ENCODE results near the gene RIC3.

Gene RIC3

DNA sequence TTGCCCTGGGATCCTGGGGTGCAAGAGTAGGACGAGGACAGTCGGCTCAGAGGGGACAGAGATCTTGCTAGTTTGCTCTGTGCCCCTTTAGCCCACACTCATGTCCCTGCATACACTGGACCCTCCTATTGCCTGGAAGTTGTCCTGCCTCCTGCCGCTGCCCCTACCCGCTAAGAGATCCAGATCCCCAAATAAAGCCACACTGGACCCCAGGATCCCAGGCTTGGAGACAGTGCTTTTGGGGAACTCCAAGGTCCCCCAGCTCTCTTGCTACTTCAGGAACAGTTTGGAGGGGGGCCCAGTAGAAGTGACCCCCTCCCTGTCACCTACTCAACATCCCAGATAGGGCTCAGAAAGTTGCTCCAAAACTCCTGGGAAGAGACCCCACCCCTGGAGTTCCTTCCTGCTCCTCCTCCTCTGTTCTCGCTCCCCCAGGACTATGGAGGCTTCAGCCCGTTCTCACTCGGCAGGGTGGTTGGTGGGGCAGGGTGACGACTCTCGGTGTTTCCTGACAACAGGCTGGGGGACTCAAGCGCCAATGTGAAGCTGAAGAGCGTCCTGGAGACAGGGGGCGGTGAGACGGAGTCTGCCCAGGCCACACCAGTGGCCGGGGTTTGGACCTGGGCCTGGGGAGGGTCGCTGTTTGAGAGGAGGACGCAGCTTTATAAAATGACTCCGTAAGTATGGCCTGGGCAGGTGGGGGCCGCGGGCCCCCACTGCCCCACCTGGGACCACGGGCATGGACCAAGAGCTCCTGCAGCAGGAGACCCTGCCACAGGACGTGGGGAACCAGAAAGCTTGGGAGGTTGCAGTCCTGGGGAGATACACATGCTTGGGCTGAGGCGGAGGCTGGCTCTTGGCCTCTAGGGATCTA lies 107.0 kb downstream of the RIC3 start:
- DNase-seq (no peak), ATAC-seq (ENCODE audit: insufficient read depth, low read depth) (no peak)
- Histone ChIP-seq H3K9me3 (ENCODE audit: insufficient read depth, low read length, severe bottlenecking) (no peaks in the 10 kb centered on the region), H3K27ac (ENCODE audit: low read length) (no peak overlapping the region), H3K27me3 (ENCODE audit: insufficient read depth, low read length, poor library complexity) (peaks cover 10% of the 10 kb centered on the region), H3K4me2 (ENCODE audit: insufficient read depth, low read length) (no peak overlapping the region), H2AFZ (ENCODE audit: low read depth, low read length) (no peak overlapping the region), H3K79me2 (ENCODE audit: insufficient read depth, low read length) (no peaks in the 10 kb centered on the region), H3K36me3 (ENCODE audit: insufficient read depth, low read length) (no peaks in the 10 kb centered on the region), H3K9ac (ENCODE audit: low read depth, low read length) (no peak overlapping the region), H3K4me1 (ENCODE audit: insufficient read depth, low read length) (no peaks in the 10 kb centered on the region), H4K20me1 (ENCODE audit: insufficient read depth, low read length) (peaks cover 3% of the 10 kb centered on the region; the same call in 1 of the 2 replicates), H3K4me3 (ENCODE audit: low read depth in 1 of 2, low read length in 2 of 2) (no peak overlapping the region)
- TF ChIP-seq, protein P1, sequence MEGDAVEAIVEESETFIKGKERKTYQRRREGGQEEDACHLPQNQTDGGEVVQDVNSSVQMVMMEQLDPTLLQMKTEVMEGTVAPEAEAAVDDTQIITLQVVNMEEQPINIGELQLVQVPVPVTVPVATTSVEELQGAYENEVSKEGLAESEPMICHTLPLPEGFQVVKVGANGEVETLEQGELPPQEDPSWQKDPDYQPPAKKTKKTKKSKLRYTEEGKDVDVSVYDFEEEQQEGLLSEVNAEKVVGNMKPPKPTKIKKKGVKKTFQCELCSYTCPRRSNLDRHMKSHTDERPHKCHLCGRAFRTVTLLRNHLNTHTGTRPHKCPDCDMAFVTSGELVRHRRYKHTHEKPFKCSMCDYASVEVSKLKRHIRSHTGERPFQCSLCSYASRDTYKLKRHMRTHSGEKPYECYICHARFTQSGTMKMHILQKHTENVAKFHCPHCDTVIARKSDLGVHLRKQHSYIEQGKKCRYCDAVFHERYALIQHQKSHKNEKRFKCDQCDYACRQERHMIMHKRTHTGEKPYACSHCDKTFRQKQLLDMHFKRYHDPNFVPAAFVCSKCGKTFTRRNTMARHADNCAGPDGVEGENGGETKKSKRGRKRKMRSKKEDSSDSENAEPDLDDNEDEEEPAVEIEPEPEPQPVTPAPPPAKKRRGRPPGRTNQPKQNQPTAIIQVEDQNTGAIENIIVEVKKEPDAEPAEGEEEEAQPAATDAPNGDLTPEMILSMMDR (IDR thresholded peaks at IDR 0.05; ENCODE audit: borderline replicate concordance, extremely low read depth, low read length, poor library complexity, severe bottlenecking), result no peak
- no peak for TF ChIP-seq EZH2 (IDR thresholded peaks at IDR 0.05; ENCODE audit: borderline replicate concordance, low read depth, low read length, severe bottlenecking)

DNA sequence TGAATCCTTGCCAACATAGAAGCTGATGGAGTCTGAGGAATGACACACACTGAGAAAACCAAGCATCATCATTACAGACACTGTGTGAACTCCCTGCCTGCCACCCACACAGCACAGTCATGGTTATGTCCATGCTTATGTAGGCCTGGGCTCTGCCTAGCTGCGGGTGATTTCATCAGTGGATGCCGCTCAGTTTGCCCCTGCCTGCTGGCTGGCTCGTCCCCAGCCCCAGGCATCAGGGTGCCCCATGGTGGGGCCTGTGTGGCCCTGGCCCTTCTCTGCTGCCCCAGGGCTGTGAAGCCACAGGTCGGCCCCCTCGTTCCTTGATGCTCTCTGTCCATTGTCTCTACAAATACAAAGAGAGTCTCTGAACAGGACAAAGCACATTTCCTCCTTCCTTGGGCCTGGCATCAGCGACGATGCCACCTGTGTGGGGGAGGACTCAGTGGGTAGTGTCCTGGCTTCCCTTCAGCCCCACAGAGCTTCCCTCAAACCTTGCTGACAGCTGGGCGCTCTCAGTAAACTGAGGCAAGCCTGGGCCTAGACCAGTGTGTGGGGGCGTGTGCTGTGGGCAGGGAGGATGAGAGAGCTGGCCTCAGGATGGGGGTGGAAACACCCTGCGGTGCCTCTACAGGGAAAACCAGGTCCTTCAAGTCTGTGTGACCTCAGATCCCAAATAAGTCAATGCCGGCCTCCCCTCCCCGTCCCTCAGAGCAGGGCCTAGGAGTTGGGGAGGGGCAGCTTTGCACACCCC lies 107.8 kb downstream of the RIC3 start:
- Histone ChIP-seq H3K4me3 (ENCODE audit: low read depth in 1 of 2, low read length in 2 of 2) (no peak overlapping the region), H3K9ac (ENCODE audit: low read depth, low read length) (no peak overlapping the region), H3K4me1 (ENCODE audit: insufficient read depth, low read length) (no peaks in the 10 kb centered on the region), H3K9me3 (ENCODE audit: insufficient read depth, low read length, severe bottlenecking) (no peaks in the 10 kb centered on the region), H3K36me3 (ENCODE audit: insufficient read depth, low read length) (no peaks in the 10 kb centered on the region), H3K27ac (ENCODE audit: low read length) (no peak overlapping the region), H3K79me2 (ENCODE audit: insufficient read depth, low read length) (no peaks in the 10 kb centered on the region), H3K4me2 (ENCODE audit: insufficient read depth, low read length) (no peak overlapping the region), H2AFZ (ENCODE audit: low read depth, low read length) (no peak overlapping the region), H4K20me1 (ENCODE audit: insufficient read depth, low read length) (peaks cover 3% of the 10 kb centered on the region; the same call in 1 of the 2 replicates), H3K27me3 (ENCODE audit: insufficient read depth, low read length, poor library complexity) (peaks cover 10% of the 10 kb centered on the region)
- ATAC-seq (ENCODE audit: insufficient read depth, low read depth) (no peak), DNase-seq (no peak)
- TF ChIP-seq EZH2 (IDR thresholded peaks at IDR 0.05; ENCODE audit: borderline replicate concordance, low read depth, low read length, severe bottlenecking), result no peak
- TF ChIP-seq, protein P1 (IDR thresholded peaks at IDR 0.05; ENCODE audit: borderline replicate concordance, extremely low read depth, low read length, poor library complexity, severe bottlenecking), result no peak

DNA sequence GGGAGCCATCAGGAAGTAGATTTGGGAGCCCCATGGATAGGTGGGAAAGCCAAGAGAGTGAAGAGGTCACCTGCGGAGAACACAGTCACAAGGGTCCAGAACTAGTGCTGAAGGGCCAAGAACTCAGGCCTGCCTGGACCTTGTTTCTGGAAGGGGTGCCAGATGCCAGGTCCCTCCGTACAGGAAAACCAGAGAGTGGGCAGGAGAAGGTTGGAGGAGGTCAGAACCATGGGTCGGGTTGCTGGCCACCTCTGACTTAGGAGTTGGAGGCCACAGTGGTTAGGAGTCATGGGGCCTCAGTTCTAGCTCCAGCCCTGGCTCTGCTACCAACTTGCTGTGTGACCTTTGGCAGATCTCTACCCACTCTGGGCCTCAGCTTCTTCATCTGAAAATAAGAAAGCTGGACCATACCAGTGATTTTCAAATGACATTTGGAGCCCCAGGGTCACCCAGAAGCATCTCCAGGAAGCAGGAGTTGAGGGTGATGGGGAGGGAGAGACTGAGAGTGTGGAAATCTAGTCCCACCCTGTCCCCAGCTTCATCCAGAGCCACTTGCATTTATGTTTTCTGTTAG lies 108.6 kb downstream of the RIC3 start:
- no peak for ATAC-seq (ENCODE audit: insufficient read depth, low read depth)
- no peak overlapping the region for H2AFZ ChIP-seq (ENCODE audit: low read depth, low read length)
- H3K79me2 ChIP-seq (ENCODE audit: insufficient read depth, low read length), result no peaks in the 10 kb centered on the region
- H4K20me1 ChIP-seq (ENCODE audit: insufficient read depth, low read length), result peaks cover 3% of the 10 kb centered on the region; the same call in 1 of the 2 replicates
- no peaks in the 10 kb centered on the region for H3K9me3 ChIP-seq (ENCODE audit: insufficient read depth, low read length, severe bottlenecking)
- H3K27ac ChIP-seq (ENCODE audit: low read length), result no peak overlapping the region
- no peak for TF ChIP-seq EZH2 (IDR thresholded peaks at IDR 0.05; ENCODE audit: borderline replicate concordance, low read depth, low read length, severe bottlenecking)
- TF ChIP-seq, protein P1 (IDR thresholded peaks at IDR 0.05; ENCODE audit: borderline replicate concordance, extremely low read depth, low read length, poor library complexity, severe bottlenecking), result no peak
- H3K27me3 ChIP-seq (ENCODE audit: insufficient read depth, low read length, poor library complexity), result peaks cover 10% of the 10 kb centered on the region
- no peaks in the 10 kb centered on the region for H3K36me3 ChIP-seq (ENCODE audit: insufficient read depth, low read length)
- H3K4me2 ChIP-seq (ENCODE audit: insufficient read depth, low read length), result no peak overlapping the region
- H3K9ac ChIP-seq (ENCODE audit: low read depth, low read length), result no peak overlapping the region
- no peak overlapping the region for H3K4me3 ChIP-seq (ENCODE audit: low read depth in 1 of 2, low read length in 2 of 2)
- no peaks in the 10 kb centered on the region for H3K4me1 ChIP-seq (ENCODE audit: insufficient read depth, low read length)
- no peak for DNase-seq

Measured in DND-41 (cell line).